HL-60 (cell line): Measurements from ENCODE around the gene GABARAP.

Experiments used
- DNase-seq, 2 experiments: peaks; one replicate each; pipeline ENCODE4 v3.0.0-alpha.2; 2010 to 2020; ENCODE audit warnings: low read depth in 1 of 2, low spot score in 1 of 2
- H3K27ac ChIP-seq: fragments of 250-450 bp; sonication (Bioruptor Pico); replicated peaks from 2 replicates; pipeline ENCODE4 v1.5.1; 2020; ENCODE audit warnings: mild to moderate bottlenecking, moderate library complexity
- H3K27me3 ChIP-seq: fragments of 250-450 bp; sonication (Bioruptor Pico); 2 replicates; pipeline ENCODE4 v1.5.1; 2021; ENCODE audit warnings: mild to moderate bottlenecking, moderate library complexity; ENCODE audit not compliant: insufficient read depth, poor library complexity, severe bottlenecking
- H3K4me3 ChIP-seq: replicated peaks from 2 replicates; pipeline ENCODE4 v1.5.1; 2011; ENCODE audit warnings: mild to moderate bottlenecking, control low read depth, low read length; ENCODE audit not compliant: insufficient read depth
- GABPA ChIP-seq: IDR thresholded peaks from 2 replicates; pipeline ENCODE4 v1.6.1; 2012; ENCODE audit warnings: low read depth
- POLR2AphosphoS5 ChIP-seq: IDR thresholded peaks from 2 replicates; pipeline ENCODE4 v1.6.1; 2012; ENCODE audit warnings: low read depth
- SPI1 ChIP-seq: IDR thresholded peaks from 2 replicates; pipeline ENCODE4 v1.6.1; 2012; ENCODE audit warnings: low read depth, mild to moderate bottlenecking, borderline replicate concordance
- TF ChIP-seq, protein P1 (sequence below): IDR thresholded peaks from 2 replicates; pipeline ENCODE4 v1.6.1; 2012; ENCODE audit warnings: low read depth; ENCODE audit not compliant: insufficient replicate concordance
- TF ChIP-seq, protein P2 (sequence below): IDR thresholded peaks from one replicate; pipeline ENCODE4 v1.5.1; 2011; ENCODE audit warnings: low read length, control low read depth, inconsistent platforms; ENCODE audit not compliant: insufficient read depth

GABARAP gene

DNA sequence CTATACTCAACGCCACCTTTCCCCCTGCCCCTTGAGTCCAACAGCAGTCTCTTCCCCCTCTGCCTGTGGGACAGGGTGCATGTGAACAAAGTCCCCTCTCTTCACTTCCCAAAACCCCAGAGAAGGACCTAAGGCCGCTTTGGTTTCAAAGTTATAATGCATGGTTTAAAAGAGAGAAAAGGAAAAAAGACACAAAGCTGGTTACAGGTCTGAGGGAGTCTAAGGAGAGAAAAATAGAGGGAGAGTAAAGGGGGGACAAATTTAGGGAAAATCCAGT, 1.1 kb upstream of the GABARAP start:
- Histone ChIP-seq H3K4me3 (peak overlapping the region; percentile 71; the same call in 1 of the 2 replicates), H3K27me3 (no peaks in the 10 kb centered on the region), H3K27ac (peak overlapping the region; percentile 96)
- TF ChIP-seq, protein P1, sequence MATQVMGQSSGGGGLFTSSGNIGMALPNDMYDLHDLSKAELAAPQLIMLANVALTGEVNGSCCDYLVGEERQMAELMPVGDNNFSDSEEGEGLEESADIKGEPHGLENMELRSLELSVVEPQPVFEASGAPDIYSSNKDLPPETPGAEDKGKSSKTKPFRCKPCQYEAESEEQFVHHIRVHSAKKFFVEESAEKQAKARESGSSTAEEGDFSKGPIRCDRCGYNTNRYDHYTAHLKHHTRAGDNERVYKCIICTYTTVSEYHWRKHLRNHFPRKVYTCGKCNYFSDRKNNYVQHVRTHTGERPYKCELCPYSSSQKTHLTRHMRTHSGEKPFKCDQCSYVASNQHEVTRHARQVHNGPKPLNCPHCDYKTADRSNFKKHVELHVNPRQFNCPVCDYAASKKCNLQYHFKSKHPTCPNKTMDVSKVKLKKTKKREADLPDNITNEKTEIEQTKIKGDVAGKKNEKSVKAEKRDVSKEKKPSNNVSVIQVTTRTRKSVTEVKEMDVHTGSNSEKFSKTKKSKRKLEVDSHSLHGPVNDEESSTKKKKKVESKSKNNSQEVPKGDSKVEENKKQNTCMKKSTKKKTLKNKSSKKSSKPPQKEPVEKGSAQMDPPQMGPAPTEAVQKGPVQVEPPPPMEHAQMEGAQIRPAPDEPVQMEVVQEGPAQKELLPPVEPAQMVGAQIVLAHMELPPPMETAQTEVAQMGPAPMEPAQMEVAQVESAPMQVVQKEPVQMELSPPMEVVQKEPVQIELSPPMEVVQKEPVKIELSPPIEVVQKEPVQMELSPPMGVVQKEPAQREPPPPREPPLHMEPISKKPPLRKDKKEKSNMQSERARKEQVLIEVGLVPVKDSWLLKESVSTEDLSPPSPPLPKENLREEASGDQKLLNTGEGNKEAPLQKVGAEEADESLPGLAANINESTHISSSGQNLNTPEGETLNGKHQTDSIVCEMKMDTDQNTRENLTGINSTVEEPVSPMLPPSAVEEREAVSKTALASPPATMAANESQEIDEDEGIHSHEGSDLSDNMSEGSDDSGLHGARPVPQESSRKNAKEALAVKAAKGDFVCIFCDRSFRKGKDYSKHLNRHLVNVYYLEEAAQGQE, result no peak
- TF ChIP-seq GABPA, result no peak
- no peak for TF ChIP-seq SPI1
- TF ChIP-seq, protein P2, sequence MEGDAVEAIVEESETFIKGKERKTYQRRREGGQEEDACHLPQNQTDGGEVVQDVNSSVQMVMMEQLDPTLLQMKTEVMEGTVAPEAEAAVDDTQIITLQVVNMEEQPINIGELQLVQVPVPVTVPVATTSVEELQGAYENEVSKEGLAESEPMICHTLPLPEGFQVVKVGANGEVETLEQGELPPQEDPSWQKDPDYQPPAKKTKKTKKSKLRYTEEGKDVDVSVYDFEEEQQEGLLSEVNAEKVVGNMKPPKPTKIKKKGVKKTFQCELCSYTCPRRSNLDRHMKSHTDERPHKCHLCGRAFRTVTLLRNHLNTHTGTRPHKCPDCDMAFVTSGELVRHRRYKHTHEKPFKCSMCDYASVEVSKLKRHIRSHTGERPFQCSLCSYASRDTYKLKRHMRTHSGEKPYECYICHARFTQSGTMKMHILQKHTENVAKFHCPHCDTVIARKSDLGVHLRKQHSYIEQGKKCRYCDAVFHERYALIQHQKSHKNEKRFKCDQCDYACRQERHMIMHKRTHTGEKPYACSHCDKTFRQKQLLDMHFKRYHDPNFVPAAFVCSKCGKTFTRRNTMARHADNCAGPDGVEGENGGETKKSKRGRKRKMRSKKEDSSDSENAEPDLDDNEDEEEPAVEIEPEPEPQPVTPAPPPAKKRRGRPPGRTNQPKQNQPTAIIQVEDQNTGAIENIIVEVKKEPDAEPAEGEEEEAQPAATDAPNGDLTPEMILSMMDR, result no peak
- TF ChIP-seq POLR2AphosphoS5, result no peak
- DNase-seq, result no peak

- TF ChIP-seq GABPA (no peak), POLR2AphosphoS5 (peak; percentile 92)
- peak; percentile 70 to 85 for DNase-seq
- H3K4me3 ChIP-seq, result peak overlapping the region; percentile 71
- H3K27me3 ChIP-seq, result no peaks in the 10 kb centered on the region
- peak overlapping the region; percentile 96 for H3K27ac ChIP-seq
These were observed 636 bp upstream of the GABARAP start for GRCh38 chr17:7242717-7243452.

GRCh38 chr17:7241090-7241733, 1.0 kb downstream of the GABARAP start:
- Histone ChIP-seq H3K4me3 (peak overlapping the region; percentile 71), H3K27me3 (no peaks in the 10 kb centered on the region), H3K27ac (peak overlapping the region; percentile 96)
- DNase-seq, result no peak
- no peak for TF ChIP-seq GABPA
- TF ChIP-seq, protein P2, result no peak
- TF ChIP-seq, protein P1, result no peak
- TF ChIP-seq POLR2AphosphoS5, result no peak
- TF ChIP-seq SPI1, result no peak

- peak overlapping the region; percentile 71 for H3K4me3 ChIP-seq
- H3K27ac ChIP-seq, result peak overlapping the region; percentile 96
- no peaks in the 10 kb centered on the region for H3K27me3 ChIP-seq
- TF ChIP-seq GABPA, result no peak
- TF ChIP-seq, protein P1, result no peak
- TF ChIP-seq, protein P2, result no peak
- TF ChIP-seq POLR2AphosphoS5, result no peak
- no peak for TF ChIP-seq SPI1
- peak in 1 of 2 experiments; percentile 28 for DNase-seq
These were observed 1.9 kb downstream of the GABARAP start for GRCh38 chr17:7240375-7240774.
